GM08714 (cell line): ENCODE results near the gene COL18A1.

Experiments used
- H3K4me3 ChIP-seq: fragments of 200-500 bp; sonication (Bioruptor generic); 2 replicates; pipeline ENCODE4 v1.5.1; 2014; ENCODE audit warnings: mild to moderate bottlenecking, low read length, inconsistent platforms
- ZNF274 ChIP-seq: IDR thresholded peaks from 2 replicates; pipeline ENCODE4 v1.6.1; 2012; ENCODE audit warnings: mild to moderate bottlenecking, low read depth, low read length

Gene COL18A1

GRCh38 chr21:45374826-45375455, 30.0 kb upstream of the COL18A1 start:
- H3K4me3 ChIP-seq, result no peak overlapping the region
- TF ChIP-seq ZNF274, result no peak

DNA sequence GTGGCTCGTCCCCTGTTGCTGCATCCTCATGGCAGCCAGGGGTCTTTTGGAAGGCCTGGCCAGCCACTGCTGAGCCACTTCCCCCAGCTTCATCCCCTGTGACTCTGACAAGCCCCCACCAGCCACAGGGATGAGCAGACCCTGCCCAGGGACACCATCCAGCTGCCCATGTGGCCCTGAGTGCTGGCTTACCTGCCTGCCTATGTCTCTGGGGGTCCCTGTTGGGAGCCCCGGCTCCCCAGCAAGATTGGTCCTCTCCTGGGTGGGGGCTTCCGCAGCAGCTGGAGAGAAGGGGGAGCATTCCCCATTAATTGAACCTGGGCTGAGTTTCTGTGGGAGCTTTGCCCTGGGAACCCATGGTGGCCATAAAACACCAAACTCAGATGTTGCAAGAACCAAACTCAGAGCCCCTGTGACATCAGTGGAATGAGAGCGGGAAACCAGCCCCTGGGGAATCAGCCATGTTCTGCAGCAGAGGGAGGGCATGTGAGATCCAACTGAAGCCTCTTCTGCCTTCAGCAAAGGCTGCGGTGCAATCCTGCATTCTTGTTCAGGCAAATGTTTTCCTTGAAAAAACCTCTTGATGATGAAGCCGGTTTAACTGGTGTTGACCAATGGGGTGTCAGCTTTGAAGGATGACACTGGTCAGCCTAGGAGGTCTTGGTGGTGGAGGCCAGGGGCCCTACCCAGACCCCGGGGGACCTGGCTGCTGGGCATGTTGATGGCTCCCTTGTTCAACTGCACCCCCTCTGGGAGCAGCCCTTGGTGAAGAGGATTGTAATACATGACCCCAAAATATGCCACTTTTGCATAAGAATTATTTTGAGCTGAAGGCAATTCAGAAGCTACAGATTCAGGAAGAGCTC, 28.3 kb upstream of the COL18A1 start:
- no peak for TF ChIP-seq ZNF274
- no peak overlapping the region for H3K4me3 ChIP-seq

DNA sequence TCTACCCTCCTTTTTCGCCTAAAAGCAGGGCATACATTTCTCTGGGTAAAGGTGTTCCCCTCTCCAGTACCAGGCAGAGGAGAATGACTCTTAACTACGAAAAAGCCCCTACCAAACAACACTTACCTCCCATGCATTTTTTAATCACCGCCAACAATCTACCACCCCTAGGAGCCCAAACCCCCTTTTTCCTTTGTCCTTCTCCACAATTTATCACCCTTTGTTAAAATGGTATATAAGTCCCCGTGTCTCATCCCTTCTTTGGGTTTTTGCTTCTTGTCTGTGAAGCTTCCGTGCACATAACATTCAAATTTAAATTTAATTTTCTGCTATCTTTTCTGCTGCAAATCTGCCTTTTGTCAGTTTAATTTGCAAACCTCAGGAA, 27.6 kb upstream of the COL18A1 start:
- no peak for TF ChIP-seq ZNF274
- no peak overlapping the region for H3K4me3 ChIP-seq

GRCh38 chr21:45377866-45378257, 27.1 kb upstream of the COL18A1 start:
- no peak overlapping the region for H3K4me3 ChIP-seq
- TF ChIP-seq ZNF274, result no peak

- TF ChIP-seq ZNF274, result no peak
Observed at GRCh38 chr21:45378258-45378966, 26.6 kb upstream of the COL18A1 start.

GRCh38 chr21:45379171-45379900, 25.6 kb upstream of the COL18A1 start:
- TF ChIP-seq ZNF274, result no peak
- H3K4me3 ChIP-seq, result no peak overlapping the region

More at GRCh38 chr21:45378258-45378966, 26.6 kb upstream of the COL18A1 start:
- H3K4me3 ChIP-seq, result no peak overlapping the region

GRCh38 chr21:45379901-45380330, 25.0 kb upstream of the COL18A1 start:
- TF ChIP-seq ZNF274, result no peak
- H3K4me3 ChIP-seq, result no peak overlapping the region

- TF ChIP-seq ZNF274, result no peak
- H3K4me3 ChIP-seq, result no peak overlapping the region
Observed at GRCh38 chr21:45380566-45380965, 24.4 kb upstream of the COL18A1 start.

DNA sequence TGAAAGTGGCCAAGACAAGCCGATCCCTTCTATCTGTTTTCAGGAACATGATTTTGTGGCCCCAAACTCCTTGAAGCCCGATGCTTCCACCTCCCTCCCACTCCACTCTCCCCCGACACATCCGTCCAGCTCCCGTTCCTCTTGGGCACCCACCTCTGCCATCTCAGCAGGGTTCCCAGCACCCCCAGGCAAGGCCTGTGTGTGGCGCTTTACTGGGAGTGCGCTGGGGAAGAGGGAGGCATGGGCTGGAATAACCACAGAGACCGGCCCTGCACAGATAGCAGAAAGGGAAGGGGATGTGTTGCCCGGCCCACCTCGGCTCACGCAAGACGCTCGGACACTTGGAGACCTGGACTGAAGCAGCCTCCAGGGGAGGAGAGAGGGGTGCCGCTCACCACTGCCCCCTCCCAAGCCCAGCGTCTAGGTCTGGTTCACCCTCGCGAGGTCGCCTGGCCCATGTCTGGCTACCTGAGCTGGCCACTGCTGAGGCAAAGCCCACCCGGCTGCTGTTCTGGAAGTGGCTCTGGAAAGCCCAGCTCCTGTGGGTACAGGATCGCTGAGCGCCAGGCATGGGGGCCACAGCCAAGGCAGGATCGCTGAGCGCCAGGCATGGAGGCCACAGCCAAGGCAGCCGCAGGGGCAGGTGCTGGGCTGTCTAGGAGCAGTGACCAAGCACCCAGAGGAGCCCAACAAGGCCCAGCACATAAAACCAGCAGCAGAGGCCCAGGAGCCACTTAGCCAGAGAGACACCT, 23.8 kb upstream of the COL18A1 start:
- TF ChIP-seq ZNF274, result no peak
- no peak overlapping the region for H3K4me3 ChIP-seq

DNA sequence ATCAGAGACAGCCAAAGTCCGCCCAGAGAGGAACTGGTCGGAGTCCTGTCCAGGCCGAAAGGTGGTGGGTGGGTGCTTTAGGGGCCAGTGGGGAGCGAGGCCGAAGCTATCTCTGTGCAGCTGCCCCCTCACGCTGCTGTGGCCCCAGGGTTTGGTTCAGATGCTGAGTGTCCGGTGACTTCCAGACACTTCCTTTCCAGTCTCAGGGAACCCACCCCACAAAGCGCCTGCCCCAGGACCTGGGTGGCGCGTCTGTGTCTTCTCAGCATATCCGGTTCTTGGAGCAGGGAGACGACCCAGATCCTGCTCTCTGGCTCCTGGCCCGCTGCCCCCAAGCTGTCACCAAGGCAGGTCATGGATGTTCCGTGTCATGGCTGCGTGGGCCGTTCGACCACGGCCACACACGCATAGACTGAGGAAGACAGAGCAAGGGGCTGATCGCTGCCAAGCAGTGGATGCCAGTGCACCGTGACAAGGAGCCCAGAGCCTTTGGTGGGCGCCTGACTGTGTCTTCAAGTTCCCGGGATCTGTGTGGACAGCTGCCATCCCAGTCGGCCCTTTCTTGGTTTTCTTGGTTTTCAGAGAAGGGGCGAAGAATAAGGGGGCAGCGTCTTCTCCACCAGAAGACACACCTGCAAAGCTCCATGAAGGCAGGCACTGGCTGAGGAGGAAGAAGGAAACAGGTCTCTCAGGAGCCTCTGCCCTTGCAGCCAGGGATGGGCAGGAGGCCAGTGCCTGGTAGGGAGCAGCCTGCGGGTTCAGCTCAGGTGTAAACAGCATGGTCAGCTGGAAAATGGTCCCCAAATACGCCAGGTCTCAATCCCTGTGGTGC, 22.9 kb upstream of the COL18A1 start:
- no peak overlapping the region for H3K4me3 ChIP-seq
- TF ChIP-seq ZNF274, result no peak

DNA sequence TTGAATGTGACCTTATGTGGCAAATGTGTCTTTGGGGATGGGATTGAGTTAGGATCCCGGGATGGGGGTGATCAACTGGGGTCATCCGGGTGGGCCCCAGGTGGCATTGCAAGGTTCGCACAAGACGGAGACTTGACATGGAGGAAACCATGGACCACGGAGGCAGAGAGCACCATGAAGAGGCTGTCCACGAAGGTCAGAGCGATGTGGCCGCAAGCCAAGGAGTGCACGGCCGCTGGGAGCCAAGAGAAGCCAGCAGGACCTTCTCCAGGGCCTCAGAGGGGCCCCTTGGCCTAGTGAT, 22.3 kb upstream of the COL18A1 start:
- no peak overlapping the region for H3K4me3 ChIP-seq
- no peak for TF ChIP-seq ZNF274

DNA sequence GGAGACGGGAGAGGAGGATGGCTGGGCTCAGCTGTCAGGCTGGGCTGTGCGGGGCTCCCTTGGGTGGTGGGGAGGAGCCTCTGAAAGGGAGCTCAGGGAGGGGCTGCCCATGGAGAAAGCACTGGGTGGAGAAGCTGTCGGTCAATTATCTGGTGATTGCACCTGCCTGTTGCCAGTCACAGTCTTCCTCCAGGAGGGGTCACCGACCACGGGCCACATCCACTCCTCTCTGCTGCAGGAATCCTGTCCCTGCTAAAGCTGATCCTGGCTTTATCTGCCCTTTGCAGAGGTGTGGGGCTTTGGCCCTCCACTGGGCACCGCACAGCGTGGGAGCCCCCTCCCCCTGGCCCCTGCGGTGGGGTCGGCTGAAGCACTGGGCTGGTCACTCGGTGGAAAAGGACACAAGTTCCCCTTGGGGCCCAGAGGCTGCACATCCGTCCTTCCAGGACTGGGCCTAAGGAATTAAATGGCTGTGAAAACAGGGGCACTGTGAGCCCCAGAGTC, 21.8 kb upstream of the COL18A1 start:
- TF ChIP-seq ZNF274, result no peak
- no peak overlapping the region for H3K4me3 ChIP-seq
